ENCODE results near the gene HINT3.

Gene HINT3

DNA sequence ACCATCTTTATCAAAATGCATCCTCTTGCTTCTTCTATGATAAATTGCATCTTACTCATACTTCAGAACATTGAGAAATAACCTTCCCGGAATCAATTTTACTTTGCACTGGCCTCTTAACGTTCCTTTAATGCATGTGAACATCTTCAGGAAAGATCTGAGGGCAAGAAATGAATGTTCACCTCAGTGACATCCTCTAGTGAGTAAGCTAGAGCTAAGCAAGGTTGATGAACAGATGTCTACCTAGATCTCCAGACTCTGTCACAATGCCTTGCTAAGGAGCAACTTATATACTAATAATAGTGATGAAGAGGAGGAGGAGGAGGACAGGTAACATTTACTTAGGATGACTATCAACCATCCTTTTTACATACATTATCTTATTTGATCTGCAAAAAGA is 16.8 kb upstream of the HINT3 start:
- TF ChIP-seq CTCF (conservative IDR thresholded peaks at IDR 0.05; ENCODE audit: low read length) = no peak
- no peak overlapping the region for H3K4me3 ChIP-seq (ENCODE audit: low read length)
- no peak for DNase-seq (ENCODE audit: low read depth)

DNA sequence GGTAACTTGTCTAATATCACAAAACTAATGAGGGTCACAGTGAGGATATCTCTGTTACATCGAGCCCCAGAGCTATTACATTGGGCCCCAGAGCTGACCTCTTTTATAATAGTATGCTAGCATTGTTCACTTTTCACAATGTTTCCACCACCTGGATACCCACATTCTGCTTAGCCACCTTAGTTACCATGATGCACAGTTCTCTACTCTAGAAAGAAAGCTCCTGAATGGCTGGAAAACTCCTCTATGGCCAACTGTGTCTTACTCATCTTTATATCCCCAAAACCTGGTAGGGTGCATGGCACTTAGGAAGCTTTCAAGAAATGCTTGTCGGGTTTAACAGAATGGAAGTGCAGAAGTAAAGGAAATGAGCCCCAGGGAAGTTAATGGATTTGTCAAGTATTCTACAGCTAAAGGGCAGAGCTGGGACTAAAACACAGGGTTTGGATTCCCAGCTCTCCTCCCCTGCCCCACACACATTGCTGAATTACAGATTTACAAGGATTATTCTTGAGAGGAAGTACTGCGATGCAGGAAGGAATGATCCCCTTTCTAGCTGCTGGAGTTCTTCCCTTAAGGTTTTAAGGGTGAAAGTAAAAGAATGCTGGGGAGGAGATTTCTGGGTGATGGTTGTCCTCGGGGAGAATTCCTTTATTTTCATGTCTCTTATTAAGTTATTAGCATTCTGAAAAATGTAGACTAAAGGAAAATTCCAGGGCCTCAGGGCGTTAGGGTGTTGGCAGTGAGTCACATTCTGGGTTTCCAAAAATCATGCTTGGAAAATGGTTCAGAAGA is 16.1 kb upstream of the HINT3 start:
- DNase-seq (ENCODE audit: low read depth) = no peak
- no peak overlapping the region for H3K4me3 ChIP-seq (ENCODE audit: low read length)
- TF ChIP-seq CTCF (conservative IDR thresholded peaks at IDR 0.05; ENCODE audit: low read length) = no peak

- DNase-seq (ENCODE audit: low read depth) = no peak
- no peak overlapping the region for H3K4me3 ChIP-seq (ENCODE audit: low read length)
- TF ChIP-seq CTCF (conservative IDR thresholded peaks at IDR 0.05; ENCODE audit: low read length) = no peak
These were observed 13.7 kb upstream of the HINT3 start for GRCh38 chr6:125942672-125943527.

GRCh38 chr6:125943528-125944433 is 12.8 kb upstream of the HINT3 start:
- no peak for TF ChIP-seq CTCF (conservative IDR thresholded peaks at IDR 0.05; ENCODE audit: low read length)
- no peak for DNase-seq (ENCODE audit: low read depth)
- H3K4me3 ChIP-seq (ENCODE audit: low read length) = no peak overlapping the region

GRCh38 chr6:125944434-125944816 is 12.1 kb upstream of the HINT3 start:
- no peak for TF ChIP-seq CTCF (conservative IDR thresholded peaks at IDR 0.05; ENCODE audit: low read length)

DNA sequence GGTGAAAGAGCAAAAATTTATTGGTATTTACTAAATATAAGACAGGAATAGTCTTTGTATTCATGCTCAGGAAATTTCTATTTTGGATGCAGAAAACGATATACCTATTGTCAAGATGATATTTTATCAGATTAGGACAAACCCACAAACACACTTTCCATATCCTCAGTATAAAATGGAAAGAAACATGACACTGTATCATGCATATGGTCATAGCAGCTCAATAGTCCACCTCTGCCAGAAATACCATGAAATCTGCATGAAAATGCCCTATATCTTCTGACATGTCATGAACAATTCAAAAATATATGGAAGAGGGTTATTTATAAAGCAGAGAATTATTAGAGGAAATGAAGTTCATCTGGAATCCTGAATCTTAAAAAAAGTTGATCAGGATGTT is 11.7 kb upstream of the HINT3 start:
- no peak for DNase-seq (ENCODE audit: low read depth)
- no peak for TF ChIP-seq CTCF (conservative IDR thresholded peaks at IDR 0.05; ENCODE audit: low read length)
- H3K4me3 ChIP-seq (ENCODE audit: low read length) = no peak overlapping the region

More at GRCh38 chr6:125944434-125944816, 12.1 kb upstream of the HINT3 start:
- H3K4me3 ChIP-seq (ENCODE audit: low read length) = no peak overlapping the region
- DNase-seq (ENCODE audit: low read depth) = peak; percentile 59

All from AG10803 (cell line).